Activated CD8-positive, alpha-beta memory T cell treated with anti-CD3 and anti-CD28 coated beads, Interleukin-2, amount 50 U/mL, for 24 hours (primary cell): ENCODE measurements around the gene SDCCAG8.

Experiments used
- DNase-seq: peaks from one replicate; pipeline ENCODE4 v3.0.0-alpha.2; 2020; ENCODE audit errors: extremely low read depth

Gene SDCCAG8

DNA sequence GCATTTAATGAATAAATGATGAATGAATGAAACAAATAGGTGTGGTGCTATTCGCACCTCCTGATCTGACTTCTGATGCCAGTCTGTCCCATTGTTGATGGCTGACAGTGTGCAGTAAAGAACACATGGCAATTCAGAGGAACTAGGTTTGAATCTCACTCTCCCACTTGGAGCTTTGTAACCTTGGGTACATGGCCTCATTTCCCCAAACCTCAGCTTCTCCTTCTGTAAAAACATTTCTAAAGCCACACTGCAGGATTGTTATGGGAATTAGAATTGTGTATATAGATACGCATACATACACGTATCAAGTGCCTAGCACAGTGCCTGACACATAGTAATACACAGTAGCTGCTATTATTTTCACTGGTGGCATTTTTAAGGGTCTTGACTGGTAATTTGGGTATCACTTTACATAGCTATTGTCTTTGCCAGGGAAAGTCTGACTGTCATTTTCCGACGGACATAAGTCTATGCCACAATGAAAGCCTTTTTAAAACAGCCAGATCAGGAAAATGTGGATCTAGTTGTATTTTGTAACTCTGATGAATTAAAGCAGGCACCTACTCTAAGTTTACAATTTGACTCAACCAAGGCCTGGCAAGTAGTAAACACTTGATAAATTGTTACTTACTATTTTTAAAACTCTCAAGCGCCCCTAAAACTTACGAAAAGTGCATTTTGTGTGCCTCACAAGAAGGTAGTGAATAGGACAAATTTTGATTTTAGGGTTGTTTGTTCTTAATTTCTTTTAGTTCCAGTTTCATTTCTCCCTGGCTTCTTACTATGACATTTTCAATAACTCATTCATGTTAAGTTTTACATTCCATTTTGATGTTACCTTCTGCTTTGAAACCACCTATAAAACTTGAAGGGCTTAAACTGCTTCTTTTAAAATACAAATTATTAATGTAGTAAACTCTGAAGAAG, 164.4 kb downstream of the SDCCAG8 start:
- no peak for DNase-seq

DNA sequence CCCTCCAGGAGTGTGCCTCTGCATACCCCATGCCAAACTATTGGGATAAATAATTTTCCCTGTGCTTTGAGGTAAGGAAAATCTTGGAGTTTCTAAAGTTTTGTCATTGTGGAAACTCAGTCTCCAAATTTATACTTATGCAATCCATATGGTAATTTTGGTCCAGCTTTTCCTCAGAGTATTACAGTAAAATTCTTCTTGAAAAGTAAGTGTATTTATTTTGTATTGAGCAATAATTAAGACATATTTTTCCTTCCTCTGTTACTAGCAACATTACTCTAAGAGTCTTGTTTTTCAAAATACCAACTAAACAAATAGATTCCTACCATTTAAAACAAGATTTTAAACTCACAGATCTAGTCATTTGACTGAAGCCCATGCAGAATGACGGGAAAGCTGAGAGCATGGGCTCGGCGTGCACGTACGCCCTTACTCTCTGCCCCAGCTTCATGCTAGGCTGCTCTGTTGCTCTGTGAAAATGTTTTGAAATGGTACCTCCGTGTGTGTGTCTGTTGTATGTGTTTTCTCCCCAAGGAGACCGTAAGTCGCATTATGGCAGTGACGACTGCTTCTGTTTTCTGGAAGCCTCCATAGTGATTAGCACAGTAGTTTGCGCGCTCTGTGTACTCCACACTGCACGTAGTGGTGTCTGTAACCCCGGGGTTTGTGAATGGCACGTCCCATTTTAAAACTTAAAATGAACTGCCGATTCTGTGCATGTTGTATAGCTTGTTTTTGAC, 165.3 kb downstream of the SDCCAG8 start:
- DNase-seq, result no peak

DNA sequence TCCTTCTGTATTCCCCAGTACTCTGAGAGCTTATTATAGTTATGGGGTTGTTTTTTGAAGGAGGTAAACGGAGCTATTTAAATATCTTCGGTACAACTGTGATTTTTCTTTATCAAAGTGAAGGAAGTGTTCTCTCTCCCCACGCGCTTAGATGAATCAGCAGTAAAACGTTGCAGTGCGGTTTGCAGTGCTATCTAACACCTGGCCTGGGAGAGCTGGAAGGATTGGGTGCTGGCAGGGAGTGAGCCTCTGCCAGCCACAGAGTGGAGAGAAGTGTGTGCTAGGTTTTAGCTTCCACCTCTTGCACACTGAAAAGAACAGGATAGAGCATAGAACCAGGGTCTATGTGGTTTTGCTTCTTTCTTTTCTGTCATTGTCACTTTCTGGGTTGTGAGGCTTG, 165.9 kb downstream of the SDCCAG8 start:
- DNase-seq, result peak; percentile 2

DNA sequence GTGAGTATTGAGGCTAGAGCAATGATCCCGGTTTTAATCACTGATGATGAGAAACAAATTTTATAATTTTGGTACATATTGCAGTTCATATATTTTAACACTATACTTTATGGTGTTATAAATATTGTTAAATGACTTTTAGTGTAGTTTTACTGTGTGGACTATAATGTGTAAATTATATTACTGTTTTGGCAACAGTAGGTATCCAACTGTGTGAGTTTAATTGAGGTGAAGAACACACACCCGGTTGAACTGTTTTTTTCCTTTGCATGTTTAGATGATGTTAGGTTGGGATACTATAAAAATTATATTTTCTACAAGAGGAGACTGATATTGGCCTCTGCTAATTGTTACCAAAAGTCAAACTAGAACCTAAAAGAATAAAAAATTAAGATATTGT, 166.5 kb downstream of the SDCCAG8 start:
- DNase-seq, result no peak

DNA sequence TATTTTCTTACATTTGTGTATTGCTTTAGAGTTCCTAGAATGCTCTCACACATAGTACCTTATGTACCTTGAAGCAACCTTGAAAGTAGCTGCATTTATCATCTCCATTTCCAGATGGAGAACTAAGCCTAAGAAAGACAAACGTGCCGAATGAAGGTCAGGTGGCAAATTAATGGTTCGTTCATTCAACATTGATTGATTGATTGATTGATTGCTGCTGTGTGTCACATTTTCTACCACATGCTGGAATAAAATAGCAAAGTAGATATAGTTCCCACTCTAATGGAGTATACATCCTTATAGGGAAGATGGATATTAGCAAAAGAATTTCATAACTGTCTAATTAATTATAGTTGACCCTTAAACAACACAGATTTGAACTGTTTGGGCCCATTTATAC, 172.2 kb downstream of the SDCCAG8 start:
- DNase-seq, result no peak

DNA sequence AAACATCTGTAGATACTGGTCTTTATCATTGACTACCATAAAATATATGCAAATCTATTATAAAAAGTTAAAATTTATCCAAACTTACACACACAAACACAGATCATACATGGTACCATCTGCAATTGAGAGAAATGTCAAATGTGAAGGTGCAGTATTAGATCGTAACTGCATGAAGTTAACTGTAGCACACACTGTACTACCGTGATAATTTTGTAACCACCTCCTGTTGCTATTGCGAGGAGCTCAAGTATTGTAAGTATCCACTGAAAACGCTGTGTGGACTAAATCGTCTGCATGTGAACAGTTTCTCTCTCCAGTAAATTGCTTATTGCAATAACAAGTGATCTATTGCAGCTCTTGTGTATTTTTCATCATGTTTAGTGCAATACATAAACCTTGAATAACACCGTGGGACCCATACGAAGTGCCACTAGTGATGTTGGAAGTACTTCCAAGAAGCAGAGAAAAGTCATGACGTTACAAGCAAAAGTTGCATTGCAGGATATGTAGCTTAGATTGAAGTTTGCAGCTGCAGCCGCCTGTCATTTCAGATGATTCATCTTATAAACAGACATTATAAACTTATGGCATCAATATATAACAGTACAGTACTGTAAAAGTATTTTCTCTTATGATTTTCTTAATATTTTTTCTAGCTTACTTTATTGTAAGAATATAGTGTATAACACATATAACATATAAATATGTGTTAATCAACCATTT, 172.9 kb downstream of the SDCCAG8 start:
- no peak for DNase-seq

DNA sequence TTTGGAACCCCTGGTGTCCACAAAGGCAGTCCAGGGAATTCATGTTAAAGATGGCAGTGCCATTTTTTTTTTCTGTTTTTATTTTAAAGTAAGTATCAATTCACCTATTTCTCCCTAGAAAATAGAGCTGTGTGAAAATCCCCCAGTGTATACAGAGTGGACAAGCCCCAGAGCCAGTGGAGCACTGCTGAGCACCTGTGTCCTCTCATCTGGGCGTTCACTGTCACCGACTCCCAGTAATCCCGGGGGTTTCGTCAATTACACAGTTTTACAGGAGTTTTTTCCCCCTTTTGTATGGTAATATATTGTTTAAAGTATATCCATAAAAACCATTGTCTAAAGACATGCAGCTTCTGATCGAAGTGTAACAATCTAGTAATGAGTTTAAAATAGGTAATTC, 175.8 kb downstream of the SDCCAG8 start:
- DNase-seq, result no peak

DNA sequence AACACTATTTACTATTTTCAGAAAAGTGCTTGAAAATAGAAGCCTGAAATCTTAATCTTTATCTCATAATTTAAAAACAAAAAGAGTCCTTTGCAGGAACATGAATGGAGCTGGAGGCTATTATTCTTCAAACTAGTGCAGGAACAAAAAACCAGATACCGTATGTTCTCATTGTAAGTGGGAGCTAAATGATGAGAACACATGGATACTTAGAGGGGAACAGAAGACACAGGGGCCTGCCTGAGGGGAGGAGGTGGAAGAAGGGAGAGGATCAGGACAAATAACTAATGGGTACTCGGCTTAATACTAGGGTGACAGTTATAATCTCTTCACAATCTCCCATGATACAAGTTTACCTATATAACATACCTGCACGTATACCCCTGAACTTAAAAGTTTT, 176.3 kb downstream of the SDCCAG8 start:
- no peak for DNase-seq

DNA sequence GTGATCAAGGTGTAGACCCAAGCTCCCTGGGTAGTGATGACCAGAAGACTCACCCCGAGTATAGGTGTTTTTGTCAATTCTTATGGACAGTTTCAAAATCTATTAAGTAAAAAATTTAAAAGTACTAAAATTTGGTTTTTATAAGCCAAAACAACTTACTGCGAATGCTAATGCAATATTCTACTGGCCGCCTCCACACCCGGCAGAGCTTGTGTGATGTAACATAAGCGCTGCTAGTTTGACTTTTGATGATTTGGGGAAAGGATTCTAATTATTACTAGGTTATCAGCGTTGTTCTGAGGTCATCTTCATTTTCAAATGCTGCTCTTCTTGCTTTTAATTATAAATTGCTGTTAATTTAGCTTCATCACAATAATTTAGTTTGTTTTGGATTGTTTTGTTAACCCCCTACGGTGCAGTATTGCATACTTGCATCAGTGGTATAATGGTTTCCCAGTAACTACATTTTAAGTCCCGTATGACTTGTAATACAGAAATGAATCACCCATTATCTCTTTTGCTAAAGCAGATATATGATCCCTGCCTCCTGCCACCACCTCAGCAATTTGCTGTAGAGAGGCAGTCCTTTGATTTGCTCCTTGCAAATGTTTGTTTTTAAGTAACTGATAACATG, 178.0 kb downstream of the SDCCAG8 start:
- DNase-seq, result no peak

DNA sequence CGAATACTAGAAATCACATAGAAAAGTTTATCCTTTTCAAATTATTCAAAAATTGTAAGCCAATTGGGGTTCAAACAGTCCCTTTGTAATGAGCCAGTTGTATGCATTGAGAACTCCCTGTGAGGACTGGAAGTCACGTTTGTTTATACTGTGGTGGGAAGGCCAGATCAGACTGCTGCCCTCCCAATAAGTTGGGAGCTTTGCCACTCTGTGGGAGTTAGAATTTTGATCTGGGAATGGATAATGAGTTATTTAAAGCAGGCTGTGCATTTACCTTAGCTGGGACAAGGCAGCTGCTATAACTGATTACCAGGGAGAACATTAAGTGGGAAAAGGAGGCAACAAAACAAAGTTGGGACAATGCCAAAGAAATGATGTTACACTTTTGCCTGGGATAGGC, 178.8 kb downstream of the SDCCAG8 start:
- DNase-seq, result no peak

DNA sequence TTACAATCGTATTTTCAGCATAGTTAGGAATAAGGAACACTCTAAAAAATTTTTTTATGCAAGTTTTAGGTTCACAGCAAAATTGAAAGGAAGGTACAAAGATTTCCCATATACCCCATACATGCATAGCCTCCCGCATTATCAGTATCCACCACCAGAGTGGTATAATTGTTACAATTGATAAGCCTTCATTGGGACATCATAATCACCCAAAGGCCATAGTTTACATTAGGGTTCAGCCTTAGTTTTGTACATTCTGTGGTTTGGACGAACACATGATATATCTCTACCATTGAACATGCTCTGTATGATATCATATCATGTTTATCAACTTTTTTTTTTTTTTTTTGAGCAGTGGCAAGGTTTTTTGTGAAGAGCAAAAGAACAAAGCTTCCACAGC, 180.0 kb downstream of the SDCCAG8 start:
- DNase-seq, result no peak

DNA sequence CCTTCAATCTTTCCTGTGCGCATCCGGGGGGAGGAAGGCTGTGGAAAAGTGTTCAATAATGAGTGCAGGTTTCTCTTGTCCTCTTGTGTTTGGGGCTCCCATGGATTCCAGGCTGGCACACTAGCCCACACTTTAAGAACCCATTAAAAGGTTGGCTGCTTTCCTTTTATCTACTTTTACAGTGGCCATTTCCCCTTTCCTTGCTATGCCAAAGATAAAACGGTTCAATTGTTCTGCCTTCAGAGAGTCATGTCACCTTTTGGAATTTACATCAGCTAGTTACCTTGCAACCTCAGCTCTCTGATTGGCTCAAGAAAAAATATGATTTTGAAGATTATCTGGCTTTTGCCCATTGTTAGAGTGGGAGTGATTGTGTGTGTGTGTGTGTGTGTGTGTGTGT, 182.3 kb downstream of the SDCCAG8 start:
- no peak for DNase-seq

DNA sequence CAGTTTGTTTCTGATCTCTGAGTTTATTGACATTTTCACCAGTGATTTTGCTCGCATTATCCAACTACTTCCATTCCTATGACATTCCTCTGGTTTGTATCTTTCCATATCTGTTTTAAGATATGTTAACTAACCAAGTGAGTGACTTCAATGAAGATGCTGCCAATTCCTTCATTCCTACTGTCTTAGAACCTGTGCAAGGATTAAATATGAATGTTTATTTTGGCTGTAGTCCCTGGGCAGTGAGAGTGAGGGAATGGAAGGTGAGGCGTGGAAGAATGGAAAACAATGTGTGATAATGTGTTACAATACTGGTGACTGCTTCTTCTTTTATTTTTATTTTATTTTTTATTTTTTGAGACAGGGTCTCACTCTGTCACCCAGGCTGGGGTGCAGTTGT, 183.0 kb downstream of the SDCCAG8 start:
- DNase-seq, result no peak

DNA sequence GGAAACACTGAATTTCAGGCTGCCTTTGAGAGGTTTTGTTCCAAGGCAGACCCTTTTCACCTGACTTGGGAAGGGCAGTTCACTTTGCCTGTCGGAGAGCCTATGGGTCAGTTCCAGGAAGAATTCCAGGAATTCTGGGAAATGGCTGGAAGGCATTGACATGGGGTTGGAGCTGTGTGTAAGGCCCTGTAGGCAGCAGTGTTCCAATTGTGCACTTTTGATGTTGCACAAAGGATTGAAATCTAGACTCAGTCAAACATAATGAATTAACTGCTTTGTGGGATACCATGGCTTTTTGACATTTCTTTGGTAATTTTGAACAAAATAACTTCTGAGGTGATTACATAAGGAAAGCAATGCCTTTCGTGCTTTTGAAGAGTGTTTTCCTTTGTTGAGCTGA, 184.6 kb downstream of the SDCCAG8 start:
- no peak for DNase-seq

DNA sequence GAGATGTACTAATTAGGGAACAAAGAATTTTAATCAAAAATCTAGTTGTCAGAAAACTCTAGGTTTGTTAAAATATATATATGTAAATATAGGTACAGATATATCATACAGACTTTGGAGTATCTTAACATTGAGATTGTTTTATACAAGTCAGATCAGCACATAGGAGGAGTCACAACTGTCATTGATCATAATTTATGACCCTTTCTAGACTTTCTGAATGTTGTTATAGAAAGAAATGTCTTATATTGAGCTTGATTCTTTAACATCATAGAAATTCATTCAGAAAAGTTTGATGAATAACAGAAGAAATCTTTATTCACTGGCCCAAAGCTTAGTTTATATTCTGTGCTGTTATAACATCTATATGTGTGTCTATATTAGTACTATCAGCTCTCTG, 185.8 kb downstream of the SDCCAG8 start:
- DNase-seq, result no peak

DNA sequence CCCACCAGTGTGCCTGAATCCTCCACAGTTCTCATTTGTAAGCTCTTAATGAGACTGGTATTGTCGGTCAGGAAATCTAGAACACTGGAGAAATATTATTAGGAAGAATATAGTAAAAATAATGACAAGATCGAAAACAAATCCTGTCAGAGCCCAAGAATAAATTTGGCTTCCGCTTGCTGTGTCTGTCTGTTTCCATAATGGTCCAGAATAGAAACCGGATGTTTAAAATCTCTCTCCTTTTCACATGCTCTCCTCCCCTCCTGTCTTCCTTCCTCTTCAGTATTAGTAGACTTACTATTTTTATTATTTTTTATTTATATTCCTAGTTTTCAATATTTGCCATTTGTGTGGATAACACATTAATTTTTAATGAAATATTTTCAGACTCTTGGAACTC, 187.7 kb downstream of the SDCCAG8 start:
- DNase-seq, result no peak

DNA sequence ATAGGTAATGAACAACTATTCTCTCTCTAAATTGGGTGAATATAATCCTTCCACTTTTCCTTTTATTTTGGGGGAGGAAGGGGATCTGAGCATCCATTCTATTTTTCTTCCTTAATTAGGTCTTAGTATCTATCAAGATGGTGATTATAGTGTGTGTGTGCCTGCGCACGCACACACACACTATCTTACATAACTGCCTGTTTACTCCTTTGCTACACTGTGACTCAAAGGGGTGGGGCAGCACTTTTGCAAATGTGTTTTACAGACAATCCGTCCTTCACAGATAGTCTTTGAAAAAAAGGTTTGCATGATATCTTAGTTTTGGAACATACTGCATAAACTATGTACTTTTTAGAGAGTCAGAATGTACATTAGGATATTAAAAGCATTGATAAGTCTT, 191.5 kb downstream of the SDCCAG8 start:
- no peak for DNase-seq

DNA sequence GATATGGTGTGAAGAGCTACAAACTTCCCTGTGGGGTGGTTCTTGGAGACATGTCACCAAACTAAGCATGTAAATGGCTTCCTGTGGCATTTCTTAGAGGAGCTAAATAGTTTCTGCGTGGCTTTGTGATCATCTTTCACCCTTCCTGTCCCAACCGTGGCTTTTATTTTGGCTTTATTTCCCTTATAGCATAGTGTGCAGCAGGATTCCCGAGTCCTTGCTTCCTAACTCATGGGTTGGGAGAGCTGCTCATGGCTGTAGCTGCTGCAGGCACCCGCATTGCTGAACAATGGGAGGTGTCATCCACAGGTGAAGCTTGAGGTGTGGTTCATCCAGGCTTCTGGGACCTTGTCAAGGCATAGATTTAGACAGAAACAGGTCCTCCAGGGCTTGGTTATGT, 192.0 kb downstream of the SDCCAG8 start:
- no peak for DNase-seq

DNA sequence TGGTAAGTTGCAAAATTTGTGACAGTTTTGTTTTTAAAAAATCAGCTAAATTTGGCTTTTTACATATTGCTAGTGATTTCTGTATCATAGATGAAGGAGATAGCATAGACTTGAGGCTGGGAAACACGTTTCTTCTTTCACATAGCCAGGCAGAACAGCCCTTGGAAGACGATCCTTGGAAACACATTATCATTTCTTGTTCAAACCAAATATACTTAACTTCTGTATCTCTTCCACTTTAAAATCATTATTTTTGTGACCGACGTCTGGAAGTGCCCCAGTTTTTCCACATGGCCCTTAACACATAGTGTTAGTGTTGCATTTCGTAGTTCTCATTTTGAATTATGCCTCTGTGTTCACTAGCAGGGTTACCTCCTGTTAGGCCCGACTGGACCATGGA, 193.5 kb downstream of the SDCCAG8 start:
- DNase-seq, result no peak

DNA sequence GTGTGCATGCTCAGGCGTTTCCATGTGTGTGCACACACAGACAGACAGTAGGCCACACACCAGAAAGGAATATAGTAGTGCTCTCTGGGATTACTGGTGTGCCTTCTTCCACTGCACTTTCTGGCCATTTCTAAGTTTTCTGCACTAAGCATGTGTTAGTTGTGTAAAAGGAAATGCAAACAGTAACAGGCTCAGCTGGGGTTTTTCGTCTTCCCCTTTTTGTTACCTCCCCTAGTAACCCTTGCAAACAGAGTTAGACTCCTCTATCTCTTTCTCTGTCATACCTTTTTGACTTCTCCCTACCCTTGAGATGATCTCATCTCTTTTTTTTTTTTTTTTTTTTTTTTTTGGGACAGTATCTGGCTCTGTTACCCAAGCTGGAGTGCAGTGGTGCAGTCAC, 196.3 kb downstream of the SDCCAG8 start:
- no peak for DNase-seq

DNA sequence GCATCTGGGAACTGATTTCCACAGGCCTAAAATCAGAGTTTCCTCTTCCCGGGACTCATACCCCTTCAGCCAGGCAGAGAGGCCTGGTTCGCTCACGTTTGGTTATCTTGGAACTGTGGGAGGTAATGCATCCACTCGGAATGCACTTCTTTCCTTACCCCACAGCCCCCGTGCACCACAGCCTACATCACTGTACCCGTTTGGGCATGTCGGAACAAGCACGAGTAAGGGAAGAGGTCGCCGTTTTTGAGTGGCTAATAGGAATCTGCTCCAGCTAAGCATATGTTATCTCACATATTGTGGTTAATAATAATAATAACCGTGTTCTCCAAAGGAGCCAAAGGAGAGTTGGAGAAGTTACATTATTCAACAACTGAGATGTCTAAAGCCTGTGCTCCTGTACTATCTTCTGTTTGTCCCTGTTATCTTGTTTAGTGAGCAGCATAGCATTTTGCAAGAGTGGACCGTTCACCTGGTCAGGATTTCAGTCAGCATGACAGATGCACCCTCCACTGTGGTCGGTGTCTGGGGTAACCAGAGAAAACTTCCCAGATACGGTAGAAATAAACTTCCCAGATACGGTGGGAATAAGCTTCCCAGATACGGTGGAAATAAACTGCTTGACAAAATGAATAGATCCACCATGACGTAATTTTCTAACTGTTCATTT, 198.6 kb downstream of the SDCCAG8 start:
- DNase-seq, result no peak
